ENCODE measurements around the gene TNS3. TPM values are rescaled to one million over a fixed set of nuclear protein-coding genes. Genes with fewer than 3 reads are reported as not detected.

The TNS3 gene
- total RNA-seq, 1 donor from 2014 or later, result 174 TPM

- peaks cover 59% of the 10 kb centered on the region for H3K4me1 ChIP-seq
- no peaks in the 10 kb centered on the region for H3K9me3 ChIP-seq
- TF ChIP-seq, protein P1, sequence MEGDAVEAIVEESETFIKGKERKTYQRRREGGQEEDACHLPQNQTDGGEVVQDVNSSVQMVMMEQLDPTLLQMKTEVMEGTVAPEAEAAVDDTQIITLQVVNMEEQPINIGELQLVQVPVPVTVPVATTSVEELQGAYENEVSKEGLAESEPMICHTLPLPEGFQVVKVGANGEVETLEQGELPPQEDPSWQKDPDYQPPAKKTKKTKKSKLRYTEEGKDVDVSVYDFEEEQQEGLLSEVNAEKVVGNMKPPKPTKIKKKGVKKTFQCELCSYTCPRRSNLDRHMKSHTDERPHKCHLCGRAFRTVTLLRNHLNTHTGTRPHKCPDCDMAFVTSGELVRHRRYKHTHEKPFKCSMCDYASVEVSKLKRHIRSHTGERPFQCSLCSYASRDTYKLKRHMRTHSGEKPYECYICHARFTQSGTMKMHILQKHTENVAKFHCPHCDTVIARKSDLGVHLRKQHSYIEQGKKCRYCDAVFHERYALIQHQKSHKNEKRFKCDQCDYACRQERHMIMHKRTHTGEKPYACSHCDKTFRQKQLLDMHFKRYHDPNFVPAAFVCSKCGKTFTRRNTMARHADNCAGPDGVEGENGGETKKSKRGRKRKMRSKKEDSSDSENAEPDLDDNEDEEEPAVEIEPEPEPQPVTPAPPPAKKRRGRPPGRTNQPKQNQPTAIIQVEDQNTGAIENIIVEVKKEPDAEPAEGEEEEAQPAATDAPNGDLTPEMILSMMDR (IDR thresholded peaks at IDR 0.05), result no peak
- H3K27me3 ChIP-seq (ENCODE audit: low read depth), result no peaks in the 10 kb centered on the region
- no peak overlapping the region for H3K4me3 ChIP-seq
- ATAC-seq, result no peak
- intact Hi-C loops (cut with DNase I), result no loop called here
- no peak for DNase-seq
- H3K27ac ChIP-seq, result no peak overlapping the region
- peaks cover 5% of the 10 kb centered on the region for H3K36me3 ChIP-seq
Measured at GRCh38 chr7:47568056-47568455, 13.9 kb downstream of the TNS3 start.

DNA sequence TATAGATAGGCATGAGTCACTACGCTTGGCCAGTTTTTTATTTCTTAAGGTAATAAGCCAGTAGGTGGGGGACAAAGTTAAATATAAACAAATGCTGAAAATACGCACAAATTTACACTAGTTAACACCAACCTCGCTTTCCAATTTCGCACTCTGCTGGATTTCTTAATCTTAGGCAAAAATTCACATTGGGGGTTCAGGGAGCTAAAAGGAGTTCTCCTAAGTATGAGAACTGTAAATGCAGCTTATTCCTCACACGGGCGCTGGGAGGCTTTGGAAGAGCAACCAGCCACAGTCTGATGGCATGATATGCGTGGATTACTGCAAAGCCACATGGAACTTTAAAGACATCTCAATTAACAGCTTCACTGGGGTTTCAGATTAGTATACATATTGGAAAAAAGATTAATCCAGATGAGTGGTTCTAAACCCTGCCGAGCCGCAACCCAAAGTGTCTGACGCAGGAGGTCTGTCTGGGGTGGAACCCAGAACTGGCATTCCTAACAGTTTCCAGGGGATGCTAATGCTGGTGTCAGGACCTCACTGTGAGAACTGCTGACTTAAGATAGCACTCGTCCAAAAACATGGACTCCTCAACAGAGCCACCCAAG, 16.2 kb downstream of the TNS3 start:
- ATAC-seq (no peak), DNase-seq (no peak)
- Histone ChIP-seq H3K27me3 (ENCODE audit: low read depth) (no peaks in the 10 kb centered on the region), H3K27ac (no peak overlapping the region), H3K9me3 (no peaks in the 10 kb centered on the region), H3K4me1 (peaks cover 42% of the 10 kb centered on the region), H3K4me3 (no peak overlapping the region), H3K36me3 (peaks cover 5% of the 10 kb centered on the region)
- intact Hi-C loops (cut with DNase I), result no loop called here
- TF ChIP-seq, protein P1 (IDR thresholded peaks at IDR 0.05), result no peak

DNA sequence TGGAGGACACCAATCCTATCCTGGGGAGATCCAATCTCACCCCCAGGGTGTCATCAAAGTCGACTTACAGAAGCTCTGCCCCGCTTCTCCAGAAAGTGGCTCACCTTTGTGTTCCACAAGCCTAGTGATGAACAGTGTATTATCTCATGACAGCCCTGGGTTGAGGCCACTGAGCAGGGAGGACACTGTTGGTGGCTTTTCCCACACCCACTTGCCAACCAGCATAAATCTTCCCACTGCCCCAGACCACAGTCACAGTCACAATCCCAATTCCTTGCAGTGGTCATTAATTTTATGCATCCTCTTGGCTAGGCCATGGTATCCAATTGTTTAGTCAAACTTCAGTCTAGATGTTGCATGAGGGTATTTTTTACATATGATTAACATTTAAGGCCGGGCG, 18.4 kb downstream of the TNS3 start:
- intact Hi-C loops (cut with DNase I), result no loop called here
- ATAC-seq, result no peak

GRCh38 chr7:47561715-47562446, 20.0 kb downstream of the TNS3 start:
- TF ChIP-seq, protein P1 (IDR thresholded peaks at IDR 0.05), result no peak
- ATAC-seq (no peak), DNase-seq (no peak)
- intact Hi-C loops (cut with DNase I), result no loop called here
- H3K9me3 ChIP-seq, result no peaks in the 10 kb centered on the region
- H3K36me3 ChIP-seq, result no peaks in the 10 kb centered on the region
- no peaks in the 10 kb centered on the region for H3K27me3 ChIP-seq (ENCODE audit: low read depth)
- H3K4me3 ChIP-seq, result no peak overlapping the region
- no peak overlapping the region for H3K27ac ChIP-seq
- H3K4me1 ChIP-seq, result peaks cover 17% of the 10 kb centered on the region

More for the DNA sequence above, 18.4 kb downstream of the TNS3 start:
- DNase-seq, result no peak
- peaks cover 5% of the 10 kb centered on the region for H3K36me3 ChIP-seq
- H3K27ac ChIP-seq, result no peak overlapping the region
- no peak overlapping the region for H3K4me3 ChIP-seq
- H3K4me1 ChIP-seq, result peaks cover 20% of the 10 kb centered on the region
- no peaks in the 10 kb centered on the region for H3K27me3 ChIP-seq (ENCODE audit: low read depth)
- TF ChIP-seq, protein P1 (IDR thresholded peaks at IDR 0.05), result no peak
- no peaks in the 10 kb centered on the region for H3K9me3 ChIP-seq

- ATAC-seq (no peak), DNase-seq (no peak)
- H3K27ac ChIP-seq, result no peak overlapping the region
Measured at GRCh38 chr7:47559306-47560220, 22.3 kb downstream of the TNS3 start.

More at GRCh38 chr7:47559306-47560220, 22.3 kb downstream of the TNS3 start:
- H3K36me3 ChIP-seq, result no peaks in the 10 kb centered on the region
- intact Hi-C loops (cut with DNase I), result no loop called here
- peaks cover 21% of the 10 kb centered on the region for H3K4me1 ChIP-seq
- H3K27me3 ChIP-seq (ENCODE audit: low read depth), result no peaks in the 10 kb centered on the region
- TF ChIP-seq, protein P1 (IDR thresholded peaks at IDR 0.05), result no peak
- H3K4me3 ChIP-seq, result no peak overlapping the region
- H3K9me3 ChIP-seq, result no peaks in the 10 kb centered on the region
